Lung (tissue), 12 donors: ENCODE data around the gene RALGPS2. TPM values are rescaled to one million over a fixed set of nuclear protein-coding genes. Genes with fewer than 3 reads are reported as not detected.

Experiments
- ATAC-seq: fragments of 200-7000 bp; cut with Tn5 transposase; one replicate; pipeline ENCODE4 v1.9.1; 2020; ENCODE audit warnings: moderate number of reproducible peaks; ENCODE audit not compliant: insufficient read depth, low FRiP score
- DNase-seq, 3 donors: peaks; one replicate each; pipeline ENCODE4 v3.0.0-alpha.2; 2013 to 2017
- H3K27ac ChIP-seq, 2 donors: one replicate each; pipeline ENCODE4 v1.5.1; 2013; ENCODE audit warnings: mild to moderate bottlenecking in 2 of 2, moderate library complexity in 2 of 2, control low read depth in 1 of 2, inconsistent platforms in 1 of 2, low read depth in 1 of 2, low read length in 1 of 2
- H3K27me3 ChIP-seq, 3 donors: one replicate each; pipeline ENCODE4 v1.5.1; 2013; ENCODE audit warnings: low read length in 2 of 3; ENCODE audit not compliant: control insufficient read depth in 3 of 3, insufficient read depth in 3 of 3
- H3K36me3 ChIP-seq, 4 donors: one replicate each; pipeline ENCODE4 v1.5.1; 2013; ENCODE audit warnings: low read length in 4 of 4, mild to moderate bottlenecking in 1 of 4, moderate library complexity in 1 of 4; ENCODE audit not compliant: control insufficient read depth in 4 of 4, insufficient read depth in 4 of 4
- H3K4me1 ChIP-seq, 5 donors: one replicate each; pipeline ENCODE4 v1.5.1; 2013; ENCODE audit warnings: low read length in 5 of 5, mild to moderate bottlenecking in 2 of 5, moderate library complexity in 1 of 5; ENCODE audit not compliant: control insufficient read depth in 5 of 5, insufficient read depth in 5 of 5
- H3K4me3 ChIP-seq: one replicate; pipeline ENCODE4 v1.5.1; 2013; ENCODE audit warnings: mild to moderate bottlenecking, control low read depth, moderate library complexity
- H3K9ac ChIP-seq, 2 donors: one replicate each; pipeline ENCODE4 v1.5.1; 2013; ENCODE audit warnings: low read length in 2 of 2, control low read depth in 1 of 2; ENCODE audit not compliant: insufficient read depth in 1 of 2
- H3K9me3 ChIP-seq, 4 donors: one replicate each; pipeline ENCODE4 v1.5.1; 2013; ENCODE audit warnings: low read length in 3 of 4, mild to moderate bottlenecking in 1 of 4, moderate library complexity in 1 of 4; ENCODE audit not compliant: control insufficient read depth in 4 of 4, insufficient read depth in 3 of 4
- CTCF ChIP-seq: IDR thresholded peaks from 2 replicates; pipeline ENCODE4 v1.5.1; 2012; ENCODE audit warnings: mild to moderate bottlenecking; ENCODE audit errors: control extremely low read depth, extremely low read depth
- WGBS, 2 donors: extraction: QIAGEN DNeasy Blood & Tissue Kit; methylation state at CpG; one replicate each; pipeline ENCODE4 v1.1.7; 2013; 5-methylcytosine and 5-hydroxymethylcytosine counted together
- polyA plus RNA-seq, 2 donors: library from polyadenylated mRNA; stranded (reverse); fragments of 200-250 nt; gene quantifications; one replicate each; pipeline ENCODE4 v1.2.1, GENCODE V29; 2013
- total RNA-seq, 2 donors: library from RNA; depleted of rRNA in 1 of 2; stranded (reverse); fragments of >200 nt in 1 of 2; gene quantifications; one replicate each; pipeline ENCODE4 v1.2.1, GENCODE V29; 2014 to 2021
- donor health status: control.
- donor health status: control.
- donor health status: Bipolar disorder and iron deficiency.
- donor health status: healthy.
- donor health status: DM: yes; HTN: yes; CAD: no.

The RALGPS2 gene
- total and polyA plus RNA-seq, 4 donors, result 1.2 to 33.2 (median 5.1) TPM

- peaks cover 0 to 24% (median 7%) of the 10 kb centered on the region in 5 donors for H3K4me1 ChIP-seq
- no peak for ATAC-seq
- H3K27ac ChIP-seq, result no peak overlapping the region
- H3K27me3 ChIP-seq, result no peaks in the 10 kb centered on the region
- H3K9ac ChIP-seq, result no peak overlapping the region
- H3K9me3 ChIP-seq, result no peaks in the 10 kb centered on the region
- no peak overlapping the region for H3K4me3 ChIP-seq
- 92 to 99% methylated on average over 2 of the region's 2 CpGs for WGBS, 2 donors
- DNase-seq, result no peak
- TF ChIP-seq CTCF, result no peak
- no peaks in the 10 kb centered on the region for H3K36me3 ChIP-seq
Measured at GRCh38 chr1:178874966-178875365, 149.9 kb downstream of the RALGPS2 start.

- no peaks in the 10 kb centered on the region for H3K9me3 ChIP-seq
- H3K27me3 ChIP-seq, result no peaks in the 10 kb centered on the region
- TF ChIP-seq CTCF, result no peak
- no peak overlapping the region for H3K9ac ChIP-seq
- ATAC-seq (no peak), DNase-seq (no peak)
- no peaks in the 10 kb centered on the region for H3K36me3 ChIP-seq
- no peak overlapping the region for H3K27ac ChIP-seq
- peaks cover 0 to 16% (median 7%) of the 10 kb centered on the region in 5 donors for H3K4me1 ChIP-seq
- H3K4me3 ChIP-seq, result no peak overlapping the region
Measured at GRCh38 chr1:178875936-178876335, 150.9 kb downstream of the RALGPS2 start.

- 46 to 83% methylated on average over 3 of the region's 3 CpGs for WGBS, 2 donors
- DNase-seq, result no peak
- no peaks in the 10 kb centered on the region for H3K36me3 ChIP-seq
- H3K27ac ChIP-seq, result no peak overlapping the region
- ATAC-seq, result no peak
- H3K9me3 ChIP-seq, result no peaks in the 10 kb centered on the region
- H3K9ac ChIP-seq, result no peak overlapping the region
- H3K27me3 ChIP-seq, result no peaks in the 10 kb centered on the region
- TF ChIP-seq CTCF, result no peak
- H3K4me3 ChIP-seq, result no peak overlapping the region
- H3K4me1 ChIP-seq, result peaks cover 0 to under 1% (median 0%) of the 10 kb centered on the region in 5 donors
Measured at GRCh38 chr1:178877896-178878295, 152.9 kb downstream of the RALGPS2 start.

GRCh38 chr1:178881950-178882349 is 156.9 kb downstream of the RALGPS2 start:
- no peak overlapping the region for H3K4me3 ChIP-seq
- ATAC-seq (no peak), DNase-seq (no peak)
- 91 to 99% methylated on average over 3 of the region's 3 CpGs for WGBS, 2 donors
- H3K36me3 ChIP-seq, result peaks cover 0 to 4% (median 0%) of the 10 kb centered on the region in 4 donors
- no peak overlapping the region for H3K9ac ChIP-seq
- no peaks in the 10 kb centered on the region for H3K9me3 ChIP-seq
- H3K4me1 ChIP-seq, result no peaks in the 10 kb centered on the region
- no peak for TF ChIP-seq CTCF
- no peaks in the 10 kb centered on the region for H3K27me3 ChIP-seq
- no peak overlapping the region for H3K27ac ChIP-seq
